WTC11 (cell line): ENCODE measurements around the gene RNF2.

Experiments
- ESRRA ChIP-seq: sonication (generic); formaldehyde crosslinking; IDR thresholded peaks from 2 replicates; pipeline ENCODE4 v1.8.1; 2022; ENCODE audit warnings: mild to moderate bottlenecking, missing genetic modification reagents, borderline replicate concordance
- HMGA2 ChIP-seq: fragments of 250-450 bp; sonication (Bioruptor Pico); IDR thresholded peaks from 2 replicates; pipeline ENCODE4 v1.4.0; 2021; ENCODE audit warnings: mild to moderate bottlenecking, moderate library complexity

DNA sequence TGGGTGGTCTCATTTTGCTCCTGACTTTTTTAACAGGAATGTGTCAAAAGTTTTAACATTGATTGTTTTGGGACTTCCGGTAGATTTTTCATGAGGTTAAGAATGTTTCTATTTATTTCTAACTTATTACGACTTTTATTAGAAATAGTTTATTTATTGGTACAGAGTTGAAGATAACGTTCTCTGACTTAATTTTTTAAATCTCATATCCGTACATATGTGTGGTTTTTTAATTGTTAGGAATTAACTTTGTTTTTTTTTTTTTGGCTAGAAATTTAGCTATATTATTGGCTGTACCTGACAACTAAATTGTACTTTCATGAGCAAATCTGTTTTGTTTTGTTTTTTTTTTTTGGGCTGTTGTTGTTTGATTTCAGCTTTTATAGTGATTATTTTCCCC lies 32.0 kb downstream of the RNF2 start:
- TF ChIP-seq HMGA2 (CRISPR knock-in tag) (no peak), ESRRA (CRISPR knock-in tag) (no peak)
